H1 (cell line): ENCODE data around the gene NECAB3. TPM values are rescaled to one million over a fixed set of nuclear protein-coding genes. Genes with fewer than 3 reads are reported as not detected.

ENCODE experiments used
- CTCF ChIA-PET: fragments of 300-600 bp; sonication (Branson Sonifier 250); formaldehyde crosslinking; loops from one replicate; lab custom pipeline; 2021; ENCODE audit not compliant: partially characterized antibody; lab: Charles Lee
- POLR2A ChIA-PET: fragments of 300-600 bp; sonication (Branson Sonifier 250); formaldehyde crosslinking; loops from one replicate; lab custom pipeline; 2021; ENCODE audit warnings: inconsistent platforms; ENCODE audit not compliant: partially characterized antibody; lab: Charles Lee
- DNase-seq, 2 experiments: peaks; one replicate each; pipeline versions ENCODE4 v3.0.0 to v3.0.0-alpha.2; 2010 to 2022; ENCODE audit warnings: low spot score in 2 of 2, low read depth in 1 of 2, mixed read lengths in 1 of 2
- FAIRE-seq: peaks from 2 replicates; lab custom pipeline; 2011; peaks lifted over from hg19 to GRCh38; lab: Jason Lieb, UNC
- H2AFZ ChIP-seq: 2 replicates; pipeline ENCODE4 v1.8.1; 2012; ENCODE audit warnings: low read length, inconsistent platforms
- H2AK5ac ChIP-seq: 2 replicates; pipeline ENCODE4 v1.6.1; 2013; ENCODE audit warnings: low read depth, low read length
- H2BK120ac ChIP-seq: replicated peaks from 2 replicates; pipeline ENCODE3; 2013; ENCODE audit warnings: low read depth, low read length, inconsistent platforms
- H2BK12ac ChIP-seq: 2 replicates; pipeline ENCODE4 v1.6.1; 2013; ENCODE audit warnings: low read depth, low read length
- H2BK15ac ChIP-seq: 2 replicates; pipeline ENCODE4 v1.6.1; 2013; ENCODE audit warnings: low read length
- H2BK20ac ChIP-seq: 2 replicates; pipeline ENCODE4 v1.6.1; 2013; ENCODE audit warnings: low read length
- H2BK5ac ChIP-seq: 2 replicates; pipeline ENCODE4 v1.6.1; 2013; ENCODE audit warnings: low read depth, low read length
- H3K14ac ChIP-seq: 2 replicates; pipeline ENCODE4 v1.6.1; 2013; ENCODE audit warnings: inconsistent platforms; ENCODE audit not compliant: insufficient read length
- H3K18ac ChIP-seq: 2 replicates; pipeline ENCODE4 v1.6.1; 2013; ENCODE audit warnings: low read length; ENCODE audit errors: extremely low read depth
- H3K23ac ChIP-seq: 2 replicates; pipeline ENCODE4 v1.6.1; 2013; ENCODE audit warnings: inconsistent platforms; ENCODE audit not compliant: insufficient read length
- H3K23me2 ChIP-seq: 2 replicates; pipeline ENCODE4 v1.6.1; 2013; ENCODE audit warnings: low read depth, low read length
- H3K27ac ChIP-seq: 2 replicates; pipeline ENCODE4 v1.6.1; 2011; ENCODE audit warnings: low read depth, low read length, inconsistent platforms
- H3K27me3 ChIP-seq, 4 experiments: replicated peaks in 1 of 4; 1 replicate in 1 of 4; 2 replicates in 3 of 4; pipeline versions ENCODE4 v1.6.1 to v1.8.1; 2011 to 2013; ENCODE audit warnings: low read length in 3 of 4, mild to moderate bottlenecking in 3 of 4, inconsistent platforms in 2 of 4, mixed read lengths in 2 of 4, moderate library complexity in 1 of 4; ENCODE audit not compliant: control insufficient read depth in 3 of 4, insufficient read depth in 3 of 4; ENCODE audit errors: extremely low read depth in 1 of 4
- H3K36me3 ChIP-seq, 4 experiments: 2 replicates each; pipeline versions ENCODE4 v1.6.1 to v1.8.1; 2011 to 2013; ENCODE audit warnings: mild to moderate bottlenecking in 4 of 4, low read length in 3 of 4, moderate library complexity in 2 of 4, control low read depth in 1 of 4, inconsistent platforms in 1 of 4; ENCODE audit not compliant: insufficient read depth in 4 of 4, control insufficient read depth in 2 of 4
- H3K4ac ChIP-seq: replicated peaks from 2 replicates; pipeline ENCODE3; 2013; ENCODE audit warnings: low read length, low read depth, mixed read lengths, inconsistent platforms; ENCODE audit not compliant: insufficient read length
- H3K4me1 ChIP-seq, 4 experiments: replicated peaks in 1 of 4; 1 replicate in 1 of 4; 2 replicates in 3 of 4; pipeline versions ENCODE4 v1.6.1 to v1.8.1; 2011 to 2013; ENCODE audit warnings: low read length in 3 of 4, inconsistent platforms in 2 of 4, mixed read lengths in 1 of 4; ENCODE audit not compliant: insufficient read depth in 4 of 4, control insufficient read depth in 3 of 4
- H3K4me2 ChIP-seq, 2 experiments: 2 replicates each; pipeline versions ENCODE4 v1.6.1 to v1.8.1; 2011 to 2013; ENCODE audit warnings: low read depth in 2 of 2, low read length in 2 of 2, control low read depth in 1 of 2, inconsistent platforms in 1 of 2, mild to moderate bottlenecking in 1 of 2; ENCODE audit not compliant: insufficient read depth in 1 of 2
- H3K4me3 ChIP-seq, 4 experiments: fragments of 200-600, 300-600 bp in 1 of 4; sonication (generic), shearing (Covaris generic), sonication (Bioruptor Twin) in 1 of 4; 2 replicates each; pipeline versions ENCODE4 v1.5.1 to v1.8.1; 2011 to 2016; ENCODE audit warnings: low read length in 4 of 4, low read depth in 3 of 4, control low read depth in 2 of 4, inconsistent platforms in 2 of 4, mild to moderate bottlenecking in 2 of 4, mixed read lengths in 1 of 4, moderate library complexity in 1 of 4; ENCODE audit not compliant: insufficient read depth in 2 of 4; ENCODE audit errors: extremely low read depth in 1 of 4
- H3K56ac ChIP-seq: replicated peaks from 2 replicates; pipeline ENCODE3; 2013; ENCODE audit warnings: low read depth, mild to moderate bottlenecking, mixed read lengths, low read length, inconsistent platforms; ENCODE audit not compliant: insufficient read length
- H3K79me1 ChIP-seq: 2 replicates; pipeline ENCODE4 v1.6.1; 2013; ENCODE audit warnings: low read depth, low read length, control low read depth
- H3K79me2 ChIP-seq, 2 experiments: 2 replicates each; pipeline versions ENCODE4 v1.6.1 to v1.8.1; 2012 to 2013; ENCODE audit warnings: low read length in 2 of 2, mild to moderate bottlenecking in 2 of 2, inconsistent platforms in 1 of 2; ENCODE audit not compliant: insufficient read depth in 2 of 2, control insufficient read depth in 1 of 2
- H3K9ac ChIP-seq, 4 experiments: replicated peaks in 1 of 4; 1 replicate in 1 of 4; 2 replicates in 3 of 4; pipeline versions ENCODE4 v1.6.1 to v1.8.1; 2011 to 2013; ENCODE audit warnings: low read depth in 3 of 4, low read length in 3 of 4, control low read depth in 2 of 4, mild to moderate bottlenecking in 2 of 4, moderate library complexity in 2 of 4, inconsistent platforms in 1 of 4; ENCODE audit errors: extremely low read depth in 1 of 4
- H3K9me3 ChIP-seq, 2 experiments: 2 replicates each; pipeline versions ENCODE4 v1.6.1 to v1.8.1; 2012 to 2013; ENCODE audit warnings: mild to moderate bottlenecking in 2 of 2, moderate library complexity in 2 of 2, control low read depth in 1 of 2, inconsistent platforms in 1 of 2, low read depth in 1 of 2, low read length in 1 of 2, mixed read lengths in 1 of 2; ENCODE audit not compliant: insufficient read depth in 2 of 2
- H4K20me1 ChIP-seq, 2 experiments: replicated peaks in 1 of 2; 2 replicates each; pipeline versions ENCODE3 to v1.8.1; 2011 to 2013; ENCODE audit warnings: inconsistent platforms in 2 of 2, low read length in 2 of 2, mild to moderate bottlenecking in 1 of 2; ENCODE audit not compliant: insufficient read depth in 2 of 2, control insufficient read depth in 1 of 2
- H4K5ac ChIP-seq: 2 replicates; pipeline ENCODE4 v1.6.1; 2013; ENCODE audit warnings: low read length, low read depth, mixed read lengths, inconsistent platforms; ENCODE audit not compliant: insufficient read length
- H4K8ac ChIP-seq: 2 replicates; pipeline ENCODE4 v1.8.0; 2013; ENCODE audit warnings: mild to moderate bottlenecking, moderate library complexity, low read length, inconsistent platforms; ENCODE audit not compliant: insufficient read depth; ENCODE audit errors: extremely low read depth
- H4K91ac ChIP-seq: replicated peaks from 2 replicates; pipeline ENCODE3; 2013; ENCODE audit warnings: low read length, mixed read lengths, inconsistent platforms; ENCODE audit not compliant: insufficient read length
- GABPA ChIP-seq: IDR thresholded peaks from 2 replicates; pipeline ENCODE4 v1.6.1; 2011; ENCODE audit warnings: mild to moderate bottlenecking, low read length, moderate library complexity, borderline replicate concordance; ENCODE audit not compliant: insufficient read depth
- RFX5 ChIP-seq: IDR thresholded peaks from 2 replicates; pipeline ENCODE4 v1.6.1; 2011; ENCODE audit warnings: low read depth, low read length, improper control_type of control experiment, borderline replicate concordance
- RNF2 ChIP-seq: fragments of 200-900, 300-1000 bp; sonication (generic); IDR thresholded peaks from 2 replicates; pipeline ENCODE4 v1.7.1; 2016; ENCODE audit warnings: borderline replicate concordance, low read depth, mild to moderate bottlenecking, antibody characterized with exemption, low read length; ENCODE audit not compliant: poor library complexity, severe bottlenecking; ENCODE audit errors: missing control alignments
- WGBS, 2 experiments: shearing (Covaris generic) in 1 of 2; methylation state at CpG; one replicate each; pipeline versions ENCODE4 v1.1.6 to v1.1.7; 2013 to 2015; ENCODE audit warnings: low lambda C conversion rate in 2 of 2, mixed read lengths in 2 of 2, inconsistent platforms in 1 of 2, low coverage in 1 of 2, missing lambda C conversion rate in 1 of 2; ENCODE audit not compliant: insufficient replicate concordance in 2 of 2, insufficient coverage in 1 of 2, insufficient read length in 1 of 2; ENCODE audit errors: extremely low coverage in 1 of 2, missing lambda C conversion rate in 1 of 2; 5-methylcytosine and 5-hydroxymethylcytosine counted together
- polyA plus RNA-seq, 7 experiments: library from polyadenylated mRNA; depleted of rRNA in 3 of 7; stranded (reverse) in 5 of 7; unstranded in 2 of 7; fragments of >200 nt in 5 of 7; fragments of 200-250 nt in 2 of 7; gene quantifications; 1 replicate in 5 of 7; 2 replicates in 1 of 7; 4 replicates in 1 of 7; pipeline versions ENCODE4 v1.2.1 to v1.2.3, GENCODE V29; 2011 to 2013; ENCODE audit warnings: missing spikeins in 2 of 7, mixed read lengths in 2 of 7
- total RNA-seq: library from RNA; stranded (reverse); fragmentation: NEBNext Ultra II Directional; extraction: Animal tissue kit (Norgen Biotek cat#: 25700); gene quantifications from 2 replicates; pipeline ENCODE4 v1.2.1, GENCODE V29; 2021
- TF ChIP-seq, protein P1 (sequence below): IDR thresholded peaks from 2 replicates; pipeline ENCODE4 v1.6.1; 2012; ENCODE audit warnings: inconsistent platforms
- TF ChIP-seq, protein P2 (sequence below), 3 experiments: IDR thresholded peaks; 1 replicate in 2 of 3; 2 replicates in 1 of 3; pipeline versions ENCODE4 v1.5.1 to v1.6.1; 2011; ENCODE audit warnings: low read length in 3 of 3, mild to moderate bottlenecking in 3 of 3, inconsistent platforms in 2 of 3, low read depth in 1 of 3, moderate library complexity in 1 of 3; ENCODE audit not compliant: insufficient read depth in 1 of 3; ENCODE audit errors: control extremely low read depth in 1 of 3

The NECAB3 gene
- total and polyA plus RNA-seq, 2 of the 8 experiments (the other 6 are each of a cell fraction or from before 2014, with no cell fraction given) = 20.5 to 46.2 TPM

DNA sequence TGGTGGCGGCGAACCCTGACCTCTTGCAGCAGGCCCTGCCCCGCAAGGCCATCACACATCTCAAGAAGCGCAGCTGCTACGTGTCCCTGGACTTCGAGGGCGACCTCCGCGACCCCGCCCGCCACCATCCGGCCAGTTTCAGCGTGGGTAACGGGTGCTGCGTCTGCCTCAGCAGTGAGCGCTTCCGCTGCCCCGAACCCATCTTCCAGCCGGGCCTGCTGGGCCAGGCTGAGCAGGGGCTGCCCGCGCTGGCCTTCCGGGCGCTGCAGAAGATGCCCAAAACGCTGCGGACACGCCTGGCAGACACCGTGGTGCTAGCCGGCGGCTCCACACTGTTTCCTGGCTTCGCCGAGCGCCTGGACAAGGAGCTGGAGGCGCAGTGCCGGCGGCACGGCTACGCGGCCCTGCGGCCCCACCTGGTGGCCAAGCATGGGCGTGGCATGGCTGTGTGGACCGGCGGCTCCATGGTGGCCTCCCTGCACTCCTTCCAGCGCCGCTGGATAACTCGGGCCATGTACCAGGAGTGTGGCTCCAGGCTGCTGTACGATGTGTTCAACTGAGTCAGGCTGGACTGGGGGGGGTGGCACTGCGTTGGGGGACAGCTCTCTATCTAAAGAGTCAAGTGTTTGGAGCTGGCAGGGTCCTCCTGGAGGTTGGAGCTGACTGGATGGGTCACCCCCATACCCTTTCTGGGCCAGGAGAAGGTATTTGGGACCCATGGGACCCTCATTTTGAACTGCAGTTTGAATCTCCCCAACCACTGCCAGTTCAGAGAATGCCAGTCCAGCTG is 6.4 kb downstream of the NECAB3 start:
- POLR2A ChIA-PET = interaction anchor here (1.0 to 17.9 kb wide), 9 partner anchors 11 to 267 kb away, joined by 3 to 245 read pairs (median 5); partner anchors contain the start of genes CDK5RAP1, NECAB3 and PXMP4
- H2BK15ac ChIP-seq = 0 out of 2 replicates have a peak overlapping the region, but pooled peaks have one; percentile 29
- peak overlapping the region; percentile 34; the same call in 1 of the 2 replicates for H2AK5ac ChIP-seq
- no peak overlapping the region for H3K14ac ChIP-seq
- peak overlapping the region in 3 of 4 experiments; percentile 16 to 56 (median 29); a peak in 5 of 8 replicates for H3K4me3 ChIP-seq
- peaks cover 0 to 5% of the 10 kb centered on the region in 2 experiments; a peak in 1 of 4 replicates for H3K9me3 ChIP-seq
- no peak overlapping the region for H3K56ac ChIP-seq
- peaks cover 0 to 10% (median 3%) of the 10 kb centered on the region in 4 experiments; a peak in 3 of 7 replicates for H3K27me3 ChIP-seq
- H2AFZ ChIP-seq = no peak overlapping the region
- no peaks in the 10 kb centered on the region for H3K79me2 ChIP-seq
- H3K23ac ChIP-seq = no peak overlapping the region
- peak overlapping the region; percentile 68 to 70 for H3K4me2 ChIP-seq
- WGBS, 2 experiments = 46% methylated on average over 43 of the region's 47 CpGs; no CpG with 5 or more reads in 1 of the 2 experiments
- H3K36me3 ChIP-seq = peaks cover 2 to 10% (median 6%) of the 10 kb centered on the region in 4 experiments; a peak in 4 of 8 replicates
- no peak overlapping the region for H3K27ac ChIP-seq
- H4K20me1 ChIP-seq = peaks cover 0 to 15% of the 10 kb centered on the region in 2 experiments
- no peak overlapping the region for H4K5ac ChIP-seq
- no peaks in the 10 kb centered on the region; the same call in 1 of the 2 replicates for H3K79me1 ChIP-seq
- no peak for FAIRE-seq
- peak overlapping the region; percentile 13; the same call in 1 of the 2 replicates for H3K18ac ChIP-seq
- H4K8ac ChIP-seq = peak overlapping the region; percentile 31; the same call in 1 of the 2 replicates
- DNase-seq = peak in 1 of 2 experiments; percentile 92
- peaks cover 0 to 22% (median 12%) of the 10 kb centered on the region in 4 experiments; a peak in 4 of 7 replicates for H3K4me1 ChIP-seq
- H2BK5ac ChIP-seq = no peak overlapping the region; the same call in 1 of the 2 replicates
- no peak overlapping the region for H2BK120ac ChIP-seq
- H3K23me2 ChIP-seq = peaks cover 25% of the 10 kb centered on the region; the same call in 1 of the 2 replicates
- H2BK20ac ChIP-seq = no peak overlapping the region
- H3K4ac ChIP-seq = no peak overlapping the region
- H2BK12ac ChIP-seq = peak overlapping the region; percentile 60; the same call in 1 of the 2 replicates
- H3K9ac ChIP-seq = no peak overlapping the region; a peak in 2 of 7 replicates
- peak overlapping the region; percentile 63 for H4K91ac ChIP-seq
- CTCF ChIA-PET = interaction anchor here (0.6 to 4.3 kb wide), 35 partner anchors 10 to 1843 kb away, joined by 3 to 38 read pairs (median 4); partner anchors contain the start of gene ZNF341
- TF ChIP-seq RNF2 = no peak
- 0 out of 2 replicates have a peak, but pooled peaks have one; percentile 38 for TF ChIP-seq GABPA
- TF ChIP-seq, protein P1, sequence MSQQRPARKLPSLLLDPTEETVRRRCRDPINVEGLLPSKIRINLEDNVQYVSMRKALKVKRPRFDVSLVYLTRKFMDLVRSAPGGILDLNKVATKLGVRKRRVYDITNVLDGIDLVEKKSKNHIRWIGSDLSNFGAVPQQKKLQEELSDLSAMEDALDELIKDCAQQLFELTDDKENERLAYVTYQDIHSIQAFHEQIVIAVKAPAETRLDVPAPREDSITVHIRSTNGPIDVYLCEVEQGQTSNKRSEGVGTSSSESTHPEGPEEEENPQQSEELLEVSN = peak; percentile 29; the same call in 1 of the 2 replicates
- TF ChIP-seq, protein P2, sequence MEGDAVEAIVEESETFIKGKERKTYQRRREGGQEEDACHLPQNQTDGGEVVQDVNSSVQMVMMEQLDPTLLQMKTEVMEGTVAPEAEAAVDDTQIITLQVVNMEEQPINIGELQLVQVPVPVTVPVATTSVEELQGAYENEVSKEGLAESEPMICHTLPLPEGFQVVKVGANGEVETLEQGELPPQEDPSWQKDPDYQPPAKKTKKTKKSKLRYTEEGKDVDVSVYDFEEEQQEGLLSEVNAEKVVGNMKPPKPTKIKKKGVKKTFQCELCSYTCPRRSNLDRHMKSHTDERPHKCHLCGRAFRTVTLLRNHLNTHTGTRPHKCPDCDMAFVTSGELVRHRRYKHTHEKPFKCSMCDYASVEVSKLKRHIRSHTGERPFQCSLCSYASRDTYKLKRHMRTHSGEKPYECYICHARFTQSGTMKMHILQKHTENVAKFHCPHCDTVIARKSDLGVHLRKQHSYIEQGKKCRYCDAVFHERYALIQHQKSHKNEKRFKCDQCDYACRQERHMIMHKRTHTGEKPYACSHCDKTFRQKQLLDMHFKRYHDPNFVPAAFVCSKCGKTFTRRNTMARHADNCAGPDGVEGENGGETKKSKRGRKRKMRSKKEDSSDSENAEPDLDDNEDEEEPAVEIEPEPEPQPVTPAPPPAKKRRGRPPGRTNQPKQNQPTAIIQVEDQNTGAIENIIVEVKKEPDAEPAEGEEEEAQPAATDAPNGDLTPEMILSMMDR (IDR thresholded peaks at IDR 0.05; ENCODE audit: control extremely low read depth in 1 of 3, insufficient read depth in 1 of 3, low read depth in 1 of 3, low read length in 3 of 3) = peak; percentile 90 to 97 (median 94)
- no peak for TF ChIP-seq RFX5
